ENCODE measurements around the gene ASCC3. TPM values are rescaled to one million over a fixed set of nuclear protein-coding genes. Genes with fewer than 3 reads are reported as not detected.

Gene ASCC3
- total RNA-seq, 1 donor from 2014 or later, result 65.4 TPM

GRCh38 chr6:100726666-100727065 is 154.5 kb downstream of the ASCC3 start:
- intact Hi-C loops (cut with micrococcal nuclease), result no loop called here

GRCh38 chr6:100724696-100725095 is 156.4 kb downstream of the ASCC3 start:
- intact Hi-C loops (cut with micrococcal nuclease), result no loop called here

- intact Hi-C loops (cut with micrococcal nuclease), result no loop called here
Measured at GRCh38 chr6:100724222-100724621, 156.9 kb downstream of the ASCC3 start.

GRCh38 chr6:100721256-100721655 is 159.9 kb downstream of the ASCC3 start:
- intact Hi-C loops (cut with micrococcal nuclease), result no loop called here

- intact Hi-C loops (cut with micrococcal nuclease), result no loop called here
Measured at GRCh38 chr6:100719883-100720682, 161.0 kb downstream of the ASCC3 start.

GRCh38 chr6:100712997-100713396 is 168.1 kb downstream of the ASCC3 start:
- intact Hi-C loops (cut with micrococcal nuclease), result no loop called here

- intact Hi-C loops (cut with micrococcal nuclease), result no loop called here
Measured at GRCh38 chr6:100706491-100706890, 174.6 kb downstream of the ASCC3 start.

GRCh38 chr6:100704961-100705360 is 176.2 kb downstream of the ASCC3 start:
- intact Hi-C loops (cut with micrococcal nuclease), result no loop called here

- intact Hi-C loops (cut with micrococcal nuclease), result no loop called here
Measured at GRCh38 chr6:100701728-100702127, 179.4 kb downstream of the ASCC3 start.

- intact Hi-C loops (cut with micrococcal nuclease), result no loop called here
Measured at GRCh38 chr6:100700009-100700408, 181.1 kb downstream of the ASCC3 start.

GRCh38 chr6:100695445-100695844 is 185.7 kb downstream of the ASCC3 start:
- intact Hi-C loops (cut with micrococcal nuclease), result no loop called here

- intact Hi-C loops (cut with micrococcal nuclease), result no loop called here
Measured at GRCh38 chr6:100693249-100693927, 187.7 kb downstream of the ASCC3 start.

- intact Hi-C loops (cut with micrococcal nuclease), result no loop called here
Measured at GRCh38 chr6:100691972-100692371, 189.2 kb downstream of the ASCC3 start.

- intact Hi-C loops (cut with micrococcal nuclease), result no loop called here
Measured at GRCh38 chr6:100686216-100686615, 194.9 kb downstream of the ASCC3 start.

GRCh38 chr6:100685747-100686146 is 195.4 kb downstream of the ASCC3 start:
- intact Hi-C loops (cut with micrococcal nuclease), result no loop called here

- intact Hi-C loops (cut with micrococcal nuclease), result no loop called here
Measured at GRCh38 chr6:100680163-100680562, 201.0 kb downstream of the ASCC3 start.

- intact Hi-C loops (cut with micrococcal nuclease), result no loop called here
Measured at GRCh38 chr6:100678027-100678426, 203.1 kb downstream of the ASCC3 start.

- intact Hi-C loops (cut with micrococcal nuclease), result no loop called here
Measured at GRCh38 chr6:100677240-100677639, 203.9 kb downstream of the ASCC3 start.

GRCh38 chr6:100673641-100674040 is 207.5 kb downstream of the ASCC3 start:
- intact Hi-C loops (cut with micrococcal nuclease), result no loop called here

GRCh38 chr6:100671740-100672139 is 209.4 kb downstream of the ASCC3 start:
- intact Hi-C loops (cut with micrococcal nuclease), result no loop called here

- intact Hi-C loops (cut with micrococcal nuclease), result no loop called here
Measured at GRCh38 chr6:100670056-100670455, 211.1 kb downstream of the ASCC3 start.

- intact Hi-C loops (cut with micrococcal nuclease), result loop anchor here (2.0 kb wide), 2 partner anchors 548 to 664 kb away; no protein-coding TSS in a partner anchor
Measured at GRCh38 chr6:100665041-100665380, 216.1 kb downstream of the ASCC3 start.

All from T-helper 2 cell treated with Interferon-gamma antibody and Interleukin-4, amounts not matched to agents 100 ng/mL and 5 ng/mL, for 36 hours (primary cell).